NCI-H1092 (cell line): ENCODE results near the gene SLC23A3.
A peak's percentile ranks its signal among the peaks of the same experiment; 100 is the strongest.

Experiments
- DNase-seq: peaks from one replicate; lab custom pipeline; 2025; lab: John Stamatoyannopoulos, UW

The SLC23A3 gene

GRCh38 chr2:219175928-219176817, 6.3 kb upstream of the SLC23A3 start:
- no peak for DNase-seq

- no peak for DNase-seq
These were observed 5.7 kb upstream of the SLC23A3 start for GRCh38 chr2:219175486-219175885.

- no peak for DNase-seq
These were observed 5.0 kb upstream of the SLC23A3 start for GRCh38 chr2:219174801-219175200.

- no peak for DNase-seq
These were observed 4.3 kb upstream of the SLC23A3 start for GRCh38 chr2:219174146-219174545.

GRCh38 chr2:219173176-219173575, 3.3 kb upstream of the SLC23A3 start:
- no peak for DNase-seq

- DNase-seq, result no peak
These were observed 2.7 kb upstream of the SLC23A3 start for GRCh38 chr2:219172231-219173154.

- no peak for DNase-seq
These were observed 1.4 kb upstream of the SLC23A3 start for GRCh38 chr2:219171231-219171651.

GRCh38 chr2:219168932-219169331, 897 bp downstream of the SLC23A3 start:
- no peak for DNase-seq

GRCh38 chr2:219168526-219168925, 1.3 kb downstream of the SLC23A3 start:
- no peak for DNase-seq

- no peak for DNase-seq
These were observed 1.8 kb downstream of the SLC23A3 start for GRCh38 chr2:219167997-219168396.

GRCh38 chr2:219165058-219165911, 4.5 kb downstream of the SLC23A3 start:
- DNase-seq, result no peak

GRCh38 chr2:219163156-219163555, 6.7 kb downstream of the SLC23A3 start:
- no peak for DNase-seq

- no peak for DNase-seq
These were observed 8.7 kb downstream of the SLC23A3 start for GRCh38 chr2:219161097-219161496.

GRCh38 chr2:219160186-219161017, 9.4 kb downstream of the SLC23A3 start, which contains the start of gene NHEJ1:
Gene NHEJ1, minus strand, starts transcription at chr2:219160815. Its CDS starts 2,453 bp downstream, at chr2:219158362.
- DNase-seq, result peak; percentile 80

GRCh38 chr2:219159771-219160185, 10.1 kb downstream of the SLC23A3 start:
- no peak for DNase-seq

- DNase-seq, result no peak
These were observed 11.2 kb downstream of the SLC23A3 start for GRCh38 chr2:219158586-219158985.

- DNase-seq, result no peak
These were observed 11.8 kb downstream of the SLC23A3 start for GRCh38 chr2:219158025-219158424.

GRCh38 chr2:219157396-219157795, 12.4 kb downstream of the SLC23A3 start:
- no peak for DNase-seq

- DNase-seq, result peak; percentile 67
These were observed 14.7 kb downstream of the SLC23A3 start for GRCh38 chr2:219155054-219155644.

GRCh38 chr2:219149667-219150066, 20.2 kb downstream of the SLC23A3 start:
- DNase-seq, result peak; percentile 44
